Lower lobe of right lung (tissue), 2 donors: ENCODE data around the gene RBCK1. TPM values are rescaled to one million over a fixed set of nuclear protein-coding genes. Genes with fewer than 3 reads are reported as not detected.

ENCODE experiments used
- ATAC-seq, 2 donors: fragments of 200-7000 bp; cut with Tn5 transposase; one replicate each; pipeline ENCODE4 v1.9.1; 2020 to 2022; ENCODE audit warnings: mild to moderate bottlenecking in 2 of 2, moderate library complexity in 2 of 2
- DNase-seq: peaks from one replicate; pipeline ENCODE4 v3.0.0-alpha.2; 2020
- H3K27ac ChIP-seq: fragments of 200-600 bp; one replicate; pipeline ENCODE4 v1.8.0; 2022
- H3K27me3 ChIP-seq: fragments of 200-600 bp; one replicate; pipeline ENCODE4 v1.8.0; 2022; ENCODE audit warnings: low read depth
- H3K36me3 ChIP-seq: fragments of 200-600 bp; one replicate; pipeline ENCODE4 v1.8.0; 2022; ENCODE audit warnings: mild to moderate bottlenecking
- H3K4me1 ChIP-seq: fragments of 200-600 bp; one replicate; pipeline ENCODE4 v1.8.0; 2022
- H3K4me3 ChIP-seq: fragments of 200-600 bp; one replicate; pipeline ENCODE4 v1.8.0; 2022; ENCODE audit warnings: mild to moderate bottlenecking
- H3K9me3 ChIP-seq: fragments of 200-600 bp; one replicate; pipeline ENCODE4 v1.8.0; 2022
- CTCF ChIP-seq: fragments of 200-600 bp; IDR thresholded peaks from one replicate; pipeline ENCODE4 v1.8.0; 2022; ENCODE audit warnings: antibody characterized with exemption, mild to moderate bottlenecking
- intact Hi-C: fragments of 100-400 bp; cut with DNase I; formaldehyde crosslinking; loops from one replicate; pipeline ENCODE4 v1.11.0; 2022
- total RNA-seq: library from RNA; stranded (reverse); fragmentation: NEBNext Ultra II Directional; extraction: Animal tissue kit (Norgen Biotek cat#: 25700); gene quantifications from one replicate; pipeline ENCODE4 v1.2.1, GENCODE V29; 2021
- donor health status: DM: no; HTN: yes; CAD: no; lungs with severe emphysema.

Gene RBCK1
- total RNA-seq, 1 donor from 2014 or later = 95.7 TPM

- Histone ChIP-seq H3K4me3 (peak overlapping the region; percentile 86), H3K27ac (no peak overlapping the region), H3K4me1 (peaks cover 52% of the 10 kb centered on the region), H3K9me3 (no peaks in the 10 kb centered on the region), H3K27me3 (no peaks in the 10 kb centered on the region), H3K36me3 (no peaks in the 10 kb centered on the region)
- ATAC-seq (no peak), DNase-seq (no peak)
- intact Hi-C loops = no loop called here
- no peak for TF ChIP-seq CTCF
These were observed 52.6 kb downstream of the RBCK1 start for GRCh38 chr20:460707-461106.

GRCh38 chr20:461254-462198, 53.4 kb downstream of the RBCK1 start:
- DNase-seq (peak; percentile 75), ATAC-seq (peak; percentile 75 to 79)
- peak overlapping the region; percentile 90 for H3K27ac ChIP-seq
- H3K9me3 ChIP-seq = no peaks in the 10 kb centered on the region
- no peak for TF ChIP-seq CTCF
- peak overlapping the region; percentile 86 for H3K4me3 ChIP-seq
- H3K4me1 ChIP-seq = peaks cover 52% of the 10 kb centered on the region
- H3K27me3 ChIP-seq = no peaks in the 10 kb centered on the region
- intact Hi-C loops = no loop called here
- no peaks in the 10 kb centered on the region for H3K36me3 ChIP-seq

GRCh38 chr20:462199-462991, 54.3 kb downstream of the RBCK1 start, which contains the start of gene TBC1D20:
Gene TBC1D20 (minus strand): TSS chr20:462533. CDS start chr20:462405, 128 bp downstream.
- no peak for TF ChIP-seq CTCF
- intact Hi-C loops = no loop called here
- Histone ChIP-seq H3K4me3 (peak within 1 kb of the TSS; percentile 86), H3K36me3 (no peaks in the 10 kb centered on the region), H3K27me3 (no peaks in the 10 kb centered on the region), H3K27ac (peak within 1 kb of the TSS; percentile 90), H3K4me1 (peaks cover 48% of the 10 kb centered on the region), H3K9me3 (no peaks in the 10 kb centered on the region)
- DNase-seq (peak; percentile 90), ATAC-seq (peak; percentile 98)

- peaks cover 5% of the 10 kb centered on the region for H3K4me1 ChIP-seq
- H3K4me3 ChIP-seq = no peak overlapping the region
- no peaks in the 10 kb centered on the region for H3K27me3 ChIP-seq
- no peaks in the 10 kb centered on the region for H3K9me3 ChIP-seq
- H3K36me3 ChIP-seq = no peaks in the 10 kb centered on the region
- DNase-seq (no peak), ATAC-seq (no peak)
- no peak overlapping the region for H3K27ac ChIP-seq
- intact Hi-C loops = no loop called here
- no peak for TF ChIP-seq CTCF
These were observed 59.7 kb downstream of the RBCK1 start for GRCh38 chr20:467755-468154.

GRCh38 chr20:469746-470490, 61.8 kb downstream of the RBCK1 start:
- DNase-seq (no peak), ATAC-seq (no peak)
- Histone ChIP-seq H3K4me3 (no peak overlapping the region), H3K9me3 (no peaks in the 10 kb centered on the region), H3K36me3 (no peaks in the 10 kb centered on the region), H3K27me3 (no peaks in the 10 kb centered on the region), H3K27ac (no peak overlapping the region), H3K4me1 (no peaks in the 10 kb centered on the region)
- intact Hi-C loops = loop anchor here (10.0 kb wide), 1 partner anchor 115 kb away; no protein-coding TSS in a partner anchor
- no peak for TF ChIP-seq CTCF
